DMS153 (cell line): ENCODE results near the gene MAN1C1.
"Not testable (repeated sequence)": the region's sequence is repeated elsewhere in the genome, so short reads cannot be mapped to it uniquely, and the experiment has no call there.

Experiments used
- DNase-seq: peaks from one replicate; lab custom pipeline; 2025; lab: John Stamatoyannopoulos, UW

Gene MAN1C1

DNA sequence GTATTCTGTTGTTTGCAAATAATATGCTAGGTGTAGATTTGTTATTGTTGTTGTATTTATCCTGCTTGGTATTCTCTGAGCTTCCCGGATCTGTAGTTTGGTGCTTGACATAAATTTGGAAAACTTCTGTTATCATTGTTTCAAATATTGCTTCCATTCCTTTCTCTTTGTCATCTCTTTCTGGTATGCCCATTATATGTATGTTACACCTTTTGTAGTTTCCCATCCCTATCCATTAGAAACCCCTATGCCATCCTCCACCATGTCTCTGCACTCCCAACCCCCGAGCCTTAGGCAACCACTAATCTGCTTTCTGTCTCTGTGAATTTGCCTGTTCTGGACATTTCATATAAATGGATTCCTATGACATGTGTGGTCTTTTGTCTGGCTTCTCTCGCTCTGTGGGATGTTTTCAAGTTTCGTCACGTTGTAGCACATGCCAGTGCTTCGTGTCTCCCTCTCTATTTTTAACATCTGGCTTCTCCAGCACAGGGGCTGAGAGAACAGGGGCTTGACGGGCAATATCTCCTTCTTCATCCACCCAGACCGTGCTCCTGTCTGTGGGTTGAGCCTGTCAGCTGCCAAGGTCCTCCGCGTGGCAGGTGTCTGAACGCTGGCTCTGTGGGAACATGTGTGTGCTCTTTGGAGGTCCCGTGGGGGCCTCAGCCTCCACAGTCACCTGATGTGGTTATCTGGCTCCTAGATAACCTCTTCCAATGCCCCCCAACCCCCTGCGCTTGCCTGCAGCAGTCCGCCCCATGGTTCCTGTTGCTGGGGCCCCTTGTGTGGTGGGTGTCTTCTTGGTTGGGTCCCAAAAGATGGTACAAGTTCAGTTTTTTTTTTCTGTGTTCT, 32.8 kb upstream of the MAN1C1 start:
- DNase-seq, result no peak

DNA sequence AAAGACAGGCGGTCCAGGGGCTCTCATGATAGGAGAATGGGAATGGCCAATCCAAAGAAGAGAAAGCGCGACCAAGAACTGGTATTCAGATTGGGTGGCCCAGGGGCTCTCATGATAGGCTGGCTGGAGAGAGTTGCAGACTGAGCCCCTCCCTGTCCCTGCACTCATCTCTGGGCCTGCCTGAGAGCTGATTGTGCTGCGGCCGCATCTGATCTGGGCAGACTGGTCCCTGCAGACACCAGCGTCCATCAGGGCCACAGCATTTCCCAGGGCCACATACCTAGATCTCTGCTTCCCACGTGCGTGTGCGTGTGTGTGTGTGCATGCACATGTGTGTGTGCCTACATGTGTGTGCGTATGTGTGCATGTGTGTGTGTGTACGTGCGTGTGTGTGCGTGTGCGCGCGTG, 30.4 kb upstream of the MAN1C1 start:
- DNase-seq, result no peak

- no peak for DNase-seq
These were observed 29.3 kb upstream of the MAN1C1 start for GRCh38 chr1:25587290-25587689.

DNA sequence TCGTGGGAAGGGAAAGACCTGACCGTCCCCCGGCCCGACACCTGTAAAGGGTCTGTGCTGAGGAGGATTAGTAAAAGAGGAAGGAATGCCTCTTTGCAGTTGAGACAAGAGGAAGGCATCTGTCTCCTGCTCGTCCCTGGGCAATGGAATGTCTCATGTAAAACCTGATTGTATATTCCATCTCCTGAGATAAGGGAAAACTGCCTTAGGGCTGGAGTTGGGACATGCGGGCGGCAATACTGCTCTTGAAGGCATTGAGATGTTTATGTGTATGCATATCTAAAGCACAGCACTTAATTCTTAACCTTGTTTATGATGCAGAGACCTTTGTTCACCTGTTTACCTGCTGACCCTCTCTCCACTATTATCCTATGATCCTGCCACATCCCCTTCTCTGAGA, 28.4 kb upstream of the MAN1C1 start:
- not testable (repeated sequence) for DNase-seq

GRCh38 chr1:25588786-25589185, 27.8 kb upstream of the MAN1C1 start:
- not testable (repeated sequence) for DNase-seq

- peak; percentile 29 for DNase-seq
These were observed 26.3 kb upstream of the MAN1C1 start for GRCh38 chr1:25590096-25590824.

DNA sequence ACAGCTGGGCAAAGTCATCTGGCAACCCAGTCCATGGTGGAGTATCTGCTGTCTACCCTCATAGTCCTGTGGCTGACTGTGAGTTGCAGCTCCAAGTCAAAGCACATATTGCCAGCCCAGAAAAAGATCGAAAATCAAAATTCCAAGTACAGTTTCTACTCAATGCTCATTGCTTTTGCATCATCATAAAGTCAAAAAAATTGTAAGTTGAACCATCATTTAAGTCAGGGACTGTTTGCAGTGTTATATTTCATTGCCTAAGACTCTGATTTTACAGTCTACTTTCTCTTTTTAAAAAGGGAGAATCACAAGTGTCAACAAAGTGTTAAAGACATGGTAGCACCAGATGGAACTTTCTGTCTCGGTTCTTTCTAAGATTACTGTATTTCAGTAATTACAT, 22.7 kb upstream of the MAN1C1 start:
- no peak for DNase-seq

DNA sequence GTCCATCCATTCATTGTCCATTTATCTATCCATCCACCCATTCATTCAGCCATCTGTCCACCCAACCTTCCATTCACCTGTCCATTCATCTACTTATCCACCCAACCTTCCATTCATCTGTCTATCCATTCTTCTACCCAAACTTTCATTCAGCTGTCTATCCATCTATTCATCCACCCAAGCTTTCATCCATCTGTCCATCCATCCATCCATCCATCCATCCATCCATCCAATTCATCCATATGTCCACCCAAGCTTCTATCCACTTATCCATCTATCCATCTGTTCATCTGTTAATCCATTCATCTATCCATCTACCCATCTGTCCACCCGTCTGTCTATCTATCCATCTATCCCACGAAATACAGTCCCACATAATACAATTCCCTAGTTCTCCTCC, 21.6 kb upstream of the MAN1C1 start:
- DNase-seq, result no peak

GRCh38 chr1:25596641-25597040, 19.9 kb upstream of the MAN1C1 start:
- DNase-seq, result not testable (repeated sequence)

GRCh38 chr1:25598879-25599278, 17.7 kb upstream of the MAN1C1 start:
- no peak for DNase-seq

DNA sequence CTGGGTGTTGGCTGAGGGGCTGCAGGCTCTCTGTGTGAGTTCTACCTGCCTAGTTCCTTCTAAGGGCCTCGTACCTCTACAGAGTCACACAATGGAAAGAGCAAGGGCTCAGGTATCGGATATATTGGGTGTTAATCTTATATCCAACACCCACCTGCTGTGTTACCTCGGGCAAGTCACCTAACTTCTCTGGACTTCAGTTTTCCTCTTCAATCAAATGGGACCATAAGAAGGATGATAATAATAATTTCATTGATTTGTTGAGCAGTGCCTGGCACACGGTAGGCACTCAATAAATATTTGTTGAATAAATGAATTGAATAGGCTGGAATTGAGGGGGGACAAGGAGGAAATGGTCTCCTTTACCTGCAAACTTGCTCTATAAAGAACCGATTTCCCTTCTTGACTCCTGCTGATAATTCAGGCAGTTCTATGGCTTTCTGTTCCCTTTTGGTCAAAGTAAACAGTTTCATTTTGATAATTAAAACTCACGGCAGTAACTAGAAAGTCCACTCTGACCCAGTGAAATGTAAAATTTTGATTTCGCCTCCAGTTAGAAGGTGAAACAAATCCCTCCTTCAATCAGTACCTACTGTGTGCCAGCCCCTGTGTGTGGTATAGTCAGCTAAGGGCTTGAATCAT, 16.5 kb upstream of the MAN1C1 start:
- DNase-seq, result no peak

- DNase-seq, result peak; percentile 27
These were observed 15.5 kb upstream of the MAN1C1 start for GRCh38 chr1:25600971-25601699.

GRCh38 chr1:25603779-25604538, 12.6 kb upstream of the MAN1C1 start:
- not testable (repeated sequence) for DNase-seq

- DNase-seq, result no peak
These were observed 9.5 kb upstream of the MAN1C1 start for GRCh38 chr1:25607123-25607522.

DNA sequence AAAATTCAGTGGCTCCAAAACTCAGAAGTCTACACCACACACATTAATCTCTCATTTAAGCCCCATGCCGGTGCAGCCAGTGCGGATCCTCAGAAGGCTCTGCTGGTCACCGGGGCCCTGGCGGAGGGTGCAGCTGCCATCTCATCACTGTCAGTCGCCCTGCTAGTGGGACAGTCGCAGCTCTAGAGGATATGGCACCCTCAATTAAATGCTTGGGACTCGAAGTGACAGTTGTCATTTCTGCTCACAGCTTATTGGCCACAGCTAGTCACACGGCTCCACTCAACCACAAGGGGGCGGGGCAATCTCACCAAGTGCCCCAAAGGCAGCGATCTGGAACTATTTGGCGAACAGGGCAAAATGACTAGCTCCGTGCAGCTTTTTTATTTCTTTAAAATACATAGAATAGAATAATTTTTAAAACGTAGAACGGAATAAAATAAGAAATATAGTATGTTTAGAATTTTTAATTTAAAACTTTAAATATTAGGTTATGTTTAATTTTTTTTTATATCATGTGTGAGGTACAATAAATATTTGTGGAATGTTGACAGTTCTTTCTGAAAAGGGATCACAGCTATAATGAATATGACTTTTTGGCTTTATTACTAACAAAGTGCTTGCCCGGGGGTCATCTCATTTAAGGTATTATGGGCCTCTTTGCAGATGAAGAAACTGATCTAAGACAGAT, 8.0 kb upstream of the MAN1C1 start:
- DNase-seq, result peak; percentile 72

DNA sequence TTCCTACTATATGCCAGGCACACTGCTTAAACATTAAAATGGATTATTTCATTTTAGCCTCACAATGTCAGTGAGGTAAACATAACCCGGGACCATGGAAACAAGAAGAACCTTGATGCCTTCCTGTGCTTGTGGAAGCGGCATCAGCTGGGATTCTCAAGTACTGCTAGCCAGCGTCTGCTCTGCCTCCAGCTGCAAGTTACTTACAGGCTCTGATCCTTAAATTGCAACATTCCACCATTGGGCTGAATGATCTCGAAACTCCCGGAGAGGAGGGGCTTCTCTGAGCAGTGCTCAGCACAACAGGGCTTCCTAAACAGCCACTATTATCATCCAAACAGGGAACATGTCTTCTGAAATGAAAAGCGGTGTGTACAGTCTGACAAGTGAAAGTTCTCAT, 6.7 kb upstream of the MAN1C1 start:
- peak; percentile 30 for DNase-seq

DNA sequence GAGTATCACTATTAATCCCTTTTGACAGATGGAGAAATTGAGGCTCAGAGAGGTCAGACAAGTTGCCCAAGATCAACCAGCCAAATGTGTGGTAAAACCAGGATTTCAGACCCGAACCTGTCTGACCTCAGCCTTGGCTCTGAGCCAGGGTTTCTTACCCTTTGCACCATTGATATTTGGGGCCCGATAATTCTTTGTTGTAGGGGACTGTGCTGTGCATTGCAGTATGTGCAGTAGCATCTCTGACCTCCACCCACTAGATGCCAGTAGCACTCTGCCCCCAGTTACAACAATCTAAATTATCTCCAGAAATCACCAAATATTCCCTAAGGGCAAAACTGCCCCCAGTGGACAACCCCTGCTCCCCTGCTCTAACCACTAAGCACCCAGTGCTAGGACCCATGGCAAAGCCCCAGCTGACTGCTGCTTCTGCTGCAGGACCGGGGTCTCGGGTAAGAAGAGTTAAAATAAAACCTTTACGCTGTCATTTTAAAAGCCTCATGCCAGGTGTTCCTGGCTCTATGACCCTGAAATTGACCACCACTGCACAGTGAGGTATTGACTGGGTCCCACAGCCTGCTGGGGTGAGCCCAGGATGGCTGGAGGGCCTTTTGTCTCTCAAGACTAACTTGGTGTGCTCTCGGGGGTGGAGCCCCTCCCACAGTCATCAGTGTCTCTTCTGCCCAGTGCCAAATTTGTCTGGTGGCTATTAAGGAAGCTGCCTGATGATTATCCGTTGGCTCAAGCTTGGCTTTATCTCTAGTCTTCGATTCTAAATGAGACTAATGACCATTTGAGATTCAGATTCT, 5.6 kb upstream of the MAN1C1 start:
- DNase-seq, result no peak

DNA sequence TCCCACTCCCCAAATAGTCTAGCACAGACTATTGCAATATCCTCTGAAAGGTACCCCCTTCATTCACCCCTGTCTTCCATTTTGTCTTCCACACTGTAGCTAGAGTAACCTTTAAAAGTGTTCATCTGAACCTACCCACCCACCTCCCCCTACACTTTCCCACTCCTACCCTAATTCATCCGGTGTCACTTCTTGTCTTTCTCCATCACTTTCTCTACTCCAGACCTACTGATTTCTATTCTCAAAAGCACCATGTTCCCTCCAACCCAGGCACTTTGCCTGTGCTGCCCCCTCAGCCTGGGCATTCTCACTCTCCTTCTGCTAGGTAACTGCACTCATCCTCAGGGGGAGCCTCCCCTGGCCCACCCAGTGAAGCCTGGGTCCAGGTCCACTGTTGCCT, 4.7 kb upstream of the MAN1C1 start:
- DNase-seq, result no peak

DNA sequence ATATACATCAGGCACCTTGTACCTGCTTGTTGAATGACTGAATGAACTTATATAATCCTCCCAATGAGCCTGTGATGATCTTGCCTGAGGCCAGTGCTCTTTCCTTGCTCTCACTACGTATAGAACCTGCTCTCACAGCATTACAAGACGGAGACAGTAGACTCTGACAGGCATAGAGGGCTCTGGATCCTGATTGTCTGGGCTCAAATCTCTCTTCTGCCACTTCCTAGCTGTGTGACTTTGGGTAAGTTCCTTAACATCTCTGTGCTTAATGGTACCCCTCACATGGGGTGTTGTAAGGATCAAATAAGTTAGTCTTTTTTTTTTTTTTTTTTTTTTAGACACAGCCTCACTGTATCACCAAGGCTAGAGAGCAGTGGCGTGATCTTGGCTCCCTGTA, 4.2 kb upstream of the MAN1C1 start:
- no peak for DNase-seq

GRCh38 chr1:25613091-25613490, 3.5 kb upstream of the MAN1C1 start:
- no peak for DNase-seq
